Coronary artery (tissue), 2 donors: ENCODE measurements around the gene CCDC30.
A peak's percentile ranks its signal among the peaks of the same experiment; 100 is the strongest.

Experiments used
- DNase-seq: peaks from one replicate; pipeline ENCODE4 v3.0.0-alpha.2; 2017; ENCODE audit warnings: low spot score
- H3K27ac ChIP-seq, 2 donors: fragments of 200-600 bp; sonication (generic); one replicate each; pipeline ENCODE4 v1.5.1; 2016 to 2019
- H3K4me3 ChIP-seq: fragments of 200-600 bp; sonication (generic); 2 replicates; pipeline ENCODE4 v1.5.1; 2016; ENCODE audit warnings: mild to moderate bottlenecking, moderate library complexity
- CTCF ChIP-seq: fragments of 200-600 bp; sonication (generic); IDR thresholded peaks from one replicate; pipeline ENCODE4 v1.5.1; 2019; ENCODE audit warnings: antibody characterized with exemption

CCDC30 gene

DNA sequence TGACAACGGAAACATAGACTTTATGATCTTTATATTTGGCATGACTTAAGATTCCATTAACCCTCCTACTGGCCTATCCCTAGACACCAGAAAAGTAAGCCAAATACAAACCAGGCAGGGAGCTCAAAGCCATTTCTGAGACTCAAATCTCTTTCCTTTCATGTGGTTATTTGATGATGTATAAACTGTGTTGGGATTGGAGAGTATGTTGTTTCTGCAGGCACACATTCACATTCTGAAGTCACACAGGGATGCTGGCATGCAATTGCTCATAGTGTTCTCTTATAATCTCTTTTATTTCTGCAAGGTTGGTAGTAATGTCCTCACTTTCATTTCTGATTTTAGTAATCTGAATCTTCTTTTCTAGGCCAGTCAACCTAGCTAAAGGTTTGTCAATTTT is 13.0 kb upstream of the CCDC30 start:
- no peak for DNase-seq
- H3K4me3 ChIP-seq: no peak overlapping the region
- no peak for TF ChIP-seq CTCF

DNA sequence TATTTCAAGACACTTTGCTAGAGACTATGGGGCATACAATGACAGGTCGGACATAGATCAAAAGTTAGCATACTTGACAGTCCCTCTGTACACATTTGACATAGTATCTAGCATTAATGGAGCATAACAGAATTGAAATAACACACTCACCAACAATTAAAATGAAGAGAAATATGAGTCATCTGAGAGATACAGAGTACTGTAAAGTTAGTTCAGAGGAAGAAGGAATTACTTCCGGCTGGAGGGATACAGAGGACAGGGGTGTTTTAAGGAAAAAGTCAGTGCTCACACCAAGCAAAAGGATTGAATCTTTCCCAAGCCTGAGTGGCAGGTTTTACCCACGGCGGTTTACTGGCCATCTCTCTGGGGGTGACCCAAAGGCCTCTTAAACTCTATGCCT is 9.7 kb upstream of the CCDC30 start:
- no peak for TF ChIP-seq CTCF

More for the DNA sequence above, 13.0 kb upstream of the CCDC30 start:
- H3K27ac ChIP-seq: no peak overlapping the region

DNA sequence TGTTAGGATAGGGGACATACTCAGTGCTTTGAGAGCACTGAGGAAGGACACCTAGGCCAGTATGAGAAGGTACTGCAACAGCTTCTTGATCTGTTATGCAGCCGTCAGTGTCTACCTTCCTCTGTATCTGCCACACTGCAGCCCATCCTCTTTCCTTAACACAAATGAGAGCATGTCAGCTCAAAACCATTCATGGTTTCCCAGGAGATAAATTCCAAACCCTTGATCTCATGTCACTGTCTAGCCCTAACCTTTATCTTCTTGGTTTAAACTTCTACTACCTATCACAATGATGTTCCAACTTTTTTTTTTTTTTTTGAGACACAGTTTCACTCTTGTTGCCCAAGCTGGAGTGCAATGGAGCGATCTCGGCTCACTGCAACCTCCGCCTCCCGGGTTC is 8.7 kb upstream of the CCDC30 start:
- TF ChIP-seq CTCF: no peak
- Histone ChIP-seq H3K4me3 (no peak overlapping the region), H3K27ac (no peak overlapping the region)
- DNase-seq: no peak

More for the DNA sequence above, 9.7 kb upstream of the CCDC30 start:
- Histone ChIP-seq H3K27ac (no peak overlapping the region), H3K4me3 (no peak overlapping the region)
- no peak for DNase-seq

DNA sequence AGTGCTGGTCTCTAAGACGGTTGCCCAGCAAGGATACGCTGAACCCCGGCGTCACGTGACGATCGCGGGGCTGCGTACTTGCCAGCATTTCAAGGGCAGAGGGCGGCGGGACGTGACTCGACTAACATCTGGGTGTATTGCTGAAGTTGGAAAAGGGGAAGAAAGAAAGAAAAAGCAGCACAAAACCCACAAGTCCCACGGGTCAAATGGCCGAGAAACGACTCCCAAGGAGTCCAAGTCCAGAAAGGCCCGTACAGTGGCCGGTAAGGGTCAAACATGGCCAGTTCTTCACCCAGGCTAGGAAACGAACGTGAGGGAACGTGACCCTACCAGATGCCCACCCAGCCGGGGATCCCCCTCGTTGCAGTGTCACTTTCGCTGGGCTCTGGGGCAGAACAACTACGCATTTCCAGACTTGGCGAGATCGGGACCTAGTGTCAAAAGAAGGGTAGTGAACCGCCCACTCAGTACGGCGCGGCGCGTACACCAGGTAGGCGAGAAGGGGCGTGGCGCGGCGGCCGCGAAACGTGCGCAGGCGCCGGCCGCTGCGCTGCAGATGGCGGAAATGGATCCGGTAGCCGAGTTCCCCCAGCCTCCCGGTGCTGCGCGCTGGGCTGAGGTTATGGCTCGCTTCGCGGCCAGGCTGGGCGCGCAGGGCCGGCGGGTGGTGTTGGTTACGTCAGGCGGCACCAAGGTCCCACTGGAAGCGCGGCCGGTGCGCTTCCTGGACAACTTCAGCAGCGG is 6.9 kb upstream of the CCDC30 start, which contains the start of the genes PPCS and ZMYND12:
Gene PPCS, plus strand, starts transcription at position 534 of the 744 bp plus-strand sequence. Its CDS starts 23 bp downstream, at position 557.
Gene ZMYND12, minus strand, starts transcription at position 13 of the 744 bp plus-strand sequence. CDS start 25 bp downstream, outside the sequence.
- DNase-seq: peak; percentile 90
- Histone ChIP-seq H3K4me3 (peak within 1 kb of the TSS; percentile 82), H3K27ac (peak within 1 kb of the TSS; percentile 86 to 92)
- no peak for TF ChIP-seq CTCF

DNA sequence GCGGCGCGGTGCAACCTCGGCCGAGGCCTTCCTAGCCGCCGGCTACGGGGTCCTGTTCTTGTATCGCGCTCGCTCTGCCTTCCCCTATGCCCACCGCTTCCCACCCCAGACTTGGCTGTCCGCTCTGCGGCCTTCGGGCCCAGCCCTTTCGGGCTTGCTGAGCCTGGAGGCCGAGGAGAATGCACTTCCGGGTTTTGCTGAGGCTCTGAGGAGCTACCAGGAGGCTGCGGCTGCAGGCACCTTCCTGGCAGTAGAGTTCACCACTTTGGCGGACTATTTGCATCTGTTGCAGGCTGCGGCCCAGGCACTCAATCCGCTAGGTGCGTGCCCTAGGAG is 6.4 kb upstream of the CCDC30 start:
- DNase-seq: peak; percentile 77
- no peak for TF ChIP-seq CTCF
- Histone ChIP-seq H3K27ac (peak overlapping the region; percentile 86 to 92), H3K4me3 (peak overlapping the region; percentile 82)

DNA sequence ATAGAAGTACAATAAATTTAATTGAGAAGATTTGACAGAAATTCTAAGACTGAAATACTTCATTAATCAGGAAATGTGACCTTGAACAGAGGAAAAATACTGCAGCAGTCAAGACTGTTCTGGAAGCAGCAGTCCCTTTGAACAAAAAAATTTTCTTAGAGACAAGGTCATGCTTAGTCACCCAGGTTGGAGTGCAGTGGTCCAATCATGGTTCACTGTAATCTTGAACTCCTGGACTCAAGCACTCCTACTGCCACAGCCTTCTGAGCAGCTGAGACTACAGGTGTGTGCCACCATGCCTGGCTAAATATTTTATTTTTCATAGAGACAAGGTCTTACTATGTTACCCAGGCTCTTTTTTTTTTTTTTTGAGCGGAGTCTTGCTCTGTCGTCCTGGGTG is 1.9 kb upstream of the CCDC30 start:
- no peak for TF ChIP-seq CTCF
- DNase-seq: no peak
- Histone ChIP-seq H3K27ac (no peak overlapping the region), H3K4me3 (no peak overlapping the region)

DNA sequence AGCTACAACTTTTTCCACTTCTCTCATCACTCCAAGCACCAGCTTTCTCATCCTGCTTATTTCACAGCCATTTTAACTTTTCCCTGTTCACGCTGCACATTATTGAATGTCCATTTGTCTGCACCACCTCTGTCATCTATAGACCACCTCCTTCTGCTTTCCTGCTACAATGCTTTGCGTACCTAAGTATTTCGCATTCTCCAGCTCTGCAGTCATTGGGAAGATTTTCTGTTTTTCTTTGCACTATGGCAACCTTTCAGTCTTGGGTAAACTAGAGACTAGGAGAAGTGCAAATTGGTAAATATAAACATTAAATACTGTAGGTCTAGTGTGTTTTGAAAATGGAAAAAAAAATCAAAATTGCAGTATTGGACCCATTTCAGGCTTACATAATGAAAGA is 835 bp downstream of the CCDC30 start:
- DNase-seq: no peak
- H3K4me3 ChIP-seq: peak overlapping the region; percentile 82
- TF ChIP-seq CTCF: no peak
- no peak overlapping the region for H3K27ac ChIP-seq
